HCT116 (cell line): ENCODE results near the gene PYGO2. TPM values are rescaled to one million over a fixed set of nuclear protein-coding genes. Genes with fewer than 3 reads are reported as not detected.

Experiments used
- ATAC-seq: fragments of 200-7000 bp; cut with Tn5 transposase; 2 replicates; pipeline ENCODE4 v1.9.1; 2020; ENCODE audit warnings: mild to moderate bottlenecking, moderate library complexity
- BruUV-seq: library from RNA; stranded (reverse); fragments of 400-500 nt; replicated peaks from 2 replicates; lab custom pipeline; 2021; lab: Mats Ljungman, UMichigan
- CTCF ChIA-PET: fragments of 300-600 bp; sonication (Branson Sonifier 250); formaldehyde crosslinking; loops from one replicate; lab custom pipeline; 2021; ENCODE audit warnings: antibody characterized with exemption; lab: Charles Lee
- POLR2A ChIA-PET: fragments of 300-600, 350-600 bp; sonication (Branson Sonifier 250); formaldehyde crosslinking; loops from one replicate; lab custom pipeline; 2021; ENCODE audit warnings: antibody characterized with exemption; lab: Charles Lee
- RAD21 ChIA-PET, 2 experiments: fragments of 300-600 bp; sonication (Branson Sonifier 250); formaldehyde crosslinking; loops; one replicate each; lab custom pipeline; 2023; ENCODE audit warnings: low total read pairs in 2 of 2; ENCODE audit not compliant: uncharacterized antibody in 2 of 2, unreplicated experiment in 2 of 2, low non-redundant PET in 1 of 2; lab: Charles Lee
- DNase-seq: peaks from one replicate; pipeline ENCODE4 v3.0.0-alpha.2; 2010; ENCODE audit warnings: low read depth, low spot score
- H2AFZ ChIP-seq: fragments of 200-600 bp; shearing (Covaris generic), sonication (generic); 2 replicates; pipeline ENCODE4 v1.6.1; 2017; ENCODE audit warnings: low read depth, mixed run types, mixed read lengths, antibody characterized with exemption, low read length; ENCODE audit not compliant: poor library complexity, severe bottlenecking
- H3K27ac ChIP-seq: 2 replicates; pipeline ENCODE4 v1.5.1; 2012; ENCODE audit warnings: low read depth, low read length
- H3K27me3 ChIP-seq: fragments of 200-600 bp; sonication (generic); 2 replicates; pipeline ENCODE4 v1.6.1; 2016; ENCODE audit warnings: mixed run types, low read length, mixed read lengths; ENCODE audit not compliant: insufficient read depth
- H3K36me3 ChIP-seq, 2 experiments: fragments of 200-500 bp in 1 of 2; fragments of 200-600 bp in 1 of 2; sonication (Bioruptor generic) in 1 of 2; sonication (generic) in 1 of 2; 2 replicates each; pipeline versions ENCODE4 v1.5.1 to v1.6.1; 2014 to 2016; ENCODE audit warnings: low read length in 2 of 2, inconsistent platforms in 1 of 2, mixed read lengths in 1 of 2, mixed run types in 1 of 2; ENCODE audit not compliant: insufficient read depth in 2 of 2, control insufficient read depth in 1 of 2
- H3K4me1 ChIP-seq, 2 experiments: fragments of 200-600 bp in 1 of 2; sonication (generic) in 1 of 2; 2 replicates each; pipeline versions ENCODE4 v1.5.1 to v1.6.1; 2012 to 2017; ENCODE audit warnings: low read length in 2 of 2, inconsistent platforms in 1 of 2, mild to moderate bottlenecking in 1 of 2, mixed read lengths in 1 of 2, mixed run types in 1 of 2, moderate library complexity in 1 of 2; ENCODE audit not compliant: insufficient read depth in 2 of 2, control insufficient read depth in 1 of 2
- H3K4me2 ChIP-seq: fragments of 200-600 bp; sonication (generic); 2 replicates; pipeline ENCODE4 v1.6.1; 2017; ENCODE audit warnings: mixed run types, low read length, mixed read lengths
- H3K4me3 ChIP-seq, 2 experiments: fragments of 200-600 bp in 1 of 2; sonication (generic) in 1 of 2; replicated peaks in 1 of 2; 2 replicates each; pipeline ENCODE4 v1.5.1; 2011 to 2016; ENCODE audit warnings: low read length in 2 of 2, control low read depth in 1 of 2, low read depth in 1 of 2, mild to moderate bottlenecking in 1 of 2, mixed read lengths in 1 of 2, mixed run types in 1 of 2
- H3K79me2 ChIP-seq: fragments of 200-600 bp; sonication (generic); 2 replicates; pipeline ENCODE4 v1.6.1; 2017; ENCODE audit warnings: mild to moderate bottlenecking, mixed run types, low read length, moderate library complexity, mixed read lengths; ENCODE audit not compliant: insufficient read depth
- H3K9ac ChIP-seq: fragments of 200-600 bp; sonication (generic); 2 replicates; pipeline ENCODE4 v1.6.1; 2016; ENCODE audit warnings: low read length, mixed read lengths
- H3K9me2 ChIP-seq: fragments of 200-600 bp; sonication (generic), shearing (Covaris generic); 2 replicates; pipeline ENCODE4 v1.6.1; 2017; ENCODE audit warnings: mixed run types, mild to moderate bottlenecking, moderate library complexity; ENCODE audit not compliant: insufficient read depth
- H3K9me3 ChIP-seq, 2 experiments: fragments of 200-500 bp in 1 of 2; fragments of 200-600 bp in 1 of 2; sonication (Bioruptor generic) in 1 of 2; sonication (generic) in 1 of 2; 2 replicates each; pipeline ENCODE4 v1.6.1; 2014 to 2017; ENCODE audit warnings: low read length in 2 of 2, mixed read lengths in 2 of 2, inconsistent platforms in 1 of 2, low read depth in 1 of 2, mild to moderate bottlenecking in 1 of 2, mixed run types in 1 of 2, moderate library complexity in 1 of 2; ENCODE audit not compliant: control insufficient read depth in 1 of 2, insufficient read depth in 1 of 2
- H4K20me1 ChIP-seq: fragments of 200-600 bp; sonication (generic), shearing (Covaris generic); 2 replicates; pipeline ENCODE4 v1.6.1; 2017; ENCODE audit warnings: mixed run types, mild to moderate bottlenecking, moderate library complexity; ENCODE audit not compliant: insufficient read depth
- ATF3 ChIP-seq: IDR thresholded peaks from 2 replicates; pipeline ENCODE4 v1.6.1; 2012
- POLR2A ChIP-seq: IDR thresholded peaks from 2 replicates; pipeline ENCODE4 v1.7.0; 2011; ENCODE audit warnings: borderline replicate concordance; ENCODE audit not compliant: insufficient read depth, insufficient read length; ENCODE audit errors: extremely low read depth
- POLR2AphosphoS5 ChIP-seq: IDR thresholded peaks from 2 replicates; pipeline ENCODE4 v1.6.1; 2011; ENCODE audit warnings: mild to moderate bottlenecking, low read depth, low read length, moderate library complexity
- YY1 ChIP-seq: IDR thresholded peaks from 2 replicates; pipeline ENCODE4 v1.6.1; 2011; ENCODE audit warnings: low read length, low read depth, moderate library complexity, mild to moderate bottlenecking; ENCODE audit not compliant: insufficient replicate concordance; ENCODE audit errors: extremely low read depth
- intact Hi-C: fragments of 100-400 bp; cut with micrococcal nuclease; formaldehyde crosslinking; loops from 2 replicates; pipeline ENCODE4 v1.10.0; 2022
- total RNA-seq: library from RNA; stranded (reverse); gene quantifications from one replicate; pipeline ENCODE4 v1.2.1, GENCODE V29; 2021; ENCODE audit not compliant: unreplicated experiment
- TF ChIP-seq, protein P1 (sequence below): IDR thresholded peaks from 2 replicates; pipeline ENCODE4 v1.6.1; 2012; ENCODE audit warnings: low read depth

Gene PYGO2
- total RNA-seq, 1 experiment from 2014 or later = 37.2 TPM

- Histone ChIP-seq H3K79me2 (peaks cover 83% of the 10 kb centered on the region), H4K20me1 (no peaks in the 10 kb centered on the region), H3K4me2 (peak overlapping the region; percentile 90), H2AFZ (no peak overlapping the region), H3K4me1 (peaks cover 34 to 62% of the 10 kb centered on the region in 2 experiments), H3K27me3 (no peaks in the 10 kb centered on the region), H3K4me3 (peak overlapping the region; percentile 61 to 70), H3K9me3 (no peaks in the 10 kb centered on the region), H3K27ac (peak overlapping the region; percentile 86), H3K9ac (peak overlapping the region; percentile 86), H3K36me3 (peaks cover 9 to 17% of the 10 kb centered on the region in 2 experiments), H3K9me2 (no peaks in the 10 kb centered on the region)
- ATAC-seq = peak; percentile 55
- CTCF ChIA-PET = interaction anchor here (1.6 kb wide), 1 partner anchor 8 kb away, joined by 4 read pairs; the partner anchor contains the start of gene FLAD1
- POLR2A ChIA-PET = interaction anchor here (1.0 to 5.4 kb wide), 6 partner anchors 9 to 43 kb away, joined by 3 to 38 read pairs (median 7); partner anchors contain the start of genes FLAD1, LENEP and PYGO2
- intact Hi-C loops = loop anchor here (1.0 to 5.0 kb wide), 4 partner anchors 26 to 162 kb away; partner anchors contain the start of genes EFNA4 and SLC50A1
- RAD21 ChIA-PET = no interaction called here
- peak; percentile 95 for DNase-seq
- no TSS peak for BruUV-seq
- TF ChIP-seq POLR2A (peak; percentile 65), POLR2AphosphoS5 (peak; percentile 88), ATF3 (no peak), YY1 (no peak)
- TF ChIP-seq, protein P1, sequence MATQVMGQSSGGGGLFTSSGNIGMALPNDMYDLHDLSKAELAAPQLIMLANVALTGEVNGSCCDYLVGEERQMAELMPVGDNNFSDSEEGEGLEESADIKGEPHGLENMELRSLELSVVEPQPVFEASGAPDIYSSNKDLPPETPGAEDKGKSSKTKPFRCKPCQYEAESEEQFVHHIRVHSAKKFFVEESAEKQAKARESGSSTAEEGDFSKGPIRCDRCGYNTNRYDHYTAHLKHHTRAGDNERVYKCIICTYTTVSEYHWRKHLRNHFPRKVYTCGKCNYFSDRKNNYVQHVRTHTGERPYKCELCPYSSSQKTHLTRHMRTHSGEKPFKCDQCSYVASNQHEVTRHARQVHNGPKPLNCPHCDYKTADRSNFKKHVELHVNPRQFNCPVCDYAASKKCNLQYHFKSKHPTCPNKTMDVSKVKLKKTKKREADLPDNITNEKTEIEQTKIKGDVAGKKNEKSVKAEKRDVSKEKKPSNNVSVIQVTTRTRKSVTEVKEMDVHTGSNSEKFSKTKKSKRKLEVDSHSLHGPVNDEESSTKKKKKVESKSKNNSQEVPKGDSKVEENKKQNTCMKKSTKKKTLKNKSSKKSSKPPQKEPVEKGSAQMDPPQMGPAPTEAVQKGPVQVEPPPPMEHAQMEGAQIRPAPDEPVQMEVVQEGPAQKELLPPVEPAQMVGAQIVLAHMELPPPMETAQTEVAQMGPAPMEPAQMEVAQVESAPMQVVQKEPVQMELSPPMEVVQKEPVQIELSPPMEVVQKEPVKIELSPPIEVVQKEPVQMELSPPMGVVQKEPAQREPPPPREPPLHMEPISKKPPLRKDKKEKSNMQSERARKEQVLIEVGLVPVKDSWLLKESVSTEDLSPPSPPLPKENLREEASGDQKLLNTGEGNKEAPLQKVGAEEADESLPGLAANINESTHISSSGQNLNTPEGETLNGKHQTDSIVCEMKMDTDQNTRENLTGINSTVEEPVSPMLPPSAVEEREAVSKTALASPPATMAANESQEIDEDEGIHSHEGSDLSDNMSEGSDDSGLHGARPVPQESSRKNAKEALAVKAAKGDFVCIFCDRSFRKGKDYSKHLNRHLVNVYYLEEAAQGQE = no peak
- TF ChIP-seq, all 23 proteins: peak for 2
Measured at GRCh38 chr1:154974808-154975408, 13.3 kb upstream of the PYGO2 start.
